PFSK-1 (cell line): ENCODE results near the gene VPS13A.

ENCODE experiments used
- FOXP2 ChIP-seq: optimal IDR thresholded peaks from 2 replicates; pipeline ENCODE3; 2011; ENCODE audit warnings: borderline replicate concordance, control low read depth, inconsistent platforms; ENCODE audit not compliant: insufficient read depth; ENCODE audit errors: extremely low read length, extremely low read depth
- POLR2AphosphoS5 ChIP-seq: IDR thresholded peaks from 2 replicates; pipeline ENCODE4 v1.6.1; 2012; ENCODE audit warnings: low read depth, mild to moderate bottlenecking, control low read depth, low read length, moderate library complexity
- SIN3A ChIP-seq: IDR thresholded peaks from 2 replicates; pipeline ENCODE4 v1.6.1; 2012; ENCODE audit warnings: mild to moderate bottlenecking, low read length, moderate library complexity, borderline replicate concordance; ENCODE audit not compliant: insufficient read depth
- TAF1 ChIP-seq: IDR thresholded peaks from 2 replicates; pipeline ENCODE4 v1.6.1; 2012; ENCODE audit warnings: low read length, control low read depth, borderline replicate concordance; ENCODE audit not compliant: insufficient read depth
- TF ChIP-seq, protein P1 (sequence below), 2 experiments: IDR thresholded peaks; 2 replicates each; pipeline versions ENCODE4 v1.6.1 to v1.8.0; 2011 to 2012; ENCODE audit warnings: low read depth in 2 of 2, low read length in 2 of 2, control low read depth in 1 of 2, inconsistent platforms in 1 of 2, mild to moderate bottlenecking in 1 of 2, moderate library complexity in 1 of 2; ENCODE audit not compliant: insufficient read depth in 1 of 2

The VPS13A gene

GRCh38 chr9:77307166-77307565 is 129.8 kb downstream of the VPS13A start:
- TF ChIP-seq POLR2AphosphoS5 (no peak), FOXP2 (no peak), TAF1 (no peak), SIN3A (no peak)
- TF ChIP-seq, protein P1, sequence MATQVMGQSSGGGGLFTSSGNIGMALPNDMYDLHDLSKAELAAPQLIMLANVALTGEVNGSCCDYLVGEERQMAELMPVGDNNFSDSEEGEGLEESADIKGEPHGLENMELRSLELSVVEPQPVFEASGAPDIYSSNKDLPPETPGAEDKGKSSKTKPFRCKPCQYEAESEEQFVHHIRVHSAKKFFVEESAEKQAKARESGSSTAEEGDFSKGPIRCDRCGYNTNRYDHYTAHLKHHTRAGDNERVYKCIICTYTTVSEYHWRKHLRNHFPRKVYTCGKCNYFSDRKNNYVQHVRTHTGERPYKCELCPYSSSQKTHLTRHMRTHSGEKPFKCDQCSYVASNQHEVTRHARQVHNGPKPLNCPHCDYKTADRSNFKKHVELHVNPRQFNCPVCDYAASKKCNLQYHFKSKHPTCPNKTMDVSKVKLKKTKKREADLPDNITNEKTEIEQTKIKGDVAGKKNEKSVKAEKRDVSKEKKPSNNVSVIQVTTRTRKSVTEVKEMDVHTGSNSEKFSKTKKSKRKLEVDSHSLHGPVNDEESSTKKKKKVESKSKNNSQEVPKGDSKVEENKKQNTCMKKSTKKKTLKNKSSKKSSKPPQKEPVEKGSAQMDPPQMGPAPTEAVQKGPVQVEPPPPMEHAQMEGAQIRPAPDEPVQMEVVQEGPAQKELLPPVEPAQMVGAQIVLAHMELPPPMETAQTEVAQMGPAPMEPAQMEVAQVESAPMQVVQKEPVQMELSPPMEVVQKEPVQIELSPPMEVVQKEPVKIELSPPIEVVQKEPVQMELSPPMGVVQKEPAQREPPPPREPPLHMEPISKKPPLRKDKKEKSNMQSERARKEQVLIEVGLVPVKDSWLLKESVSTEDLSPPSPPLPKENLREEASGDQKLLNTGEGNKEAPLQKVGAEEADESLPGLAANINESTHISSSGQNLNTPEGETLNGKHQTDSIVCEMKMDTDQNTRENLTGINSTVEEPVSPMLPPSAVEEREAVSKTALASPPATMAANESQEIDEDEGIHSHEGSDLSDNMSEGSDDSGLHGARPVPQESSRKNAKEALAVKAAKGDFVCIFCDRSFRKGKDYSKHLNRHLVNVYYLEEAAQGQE (IDR thresholded peaks at IDR 0.05; ENCODE audit: insufficient read depth in 1 of 2, low read depth in 2 of 2, low read length in 2 of 2): no peak

GRCh38 chr9:77316058-77316457 is 138.7 kb downstream of the VPS13A start:
- TF ChIP-seq, protein P1 (IDR thresholded peaks at IDR 0.05; ENCODE audit: insufficient read depth in 1 of 2, low read depth in 2 of 2, low read length in 2 of 2): no peak
- no peak for TF ChIP-seq POLR2AphosphoS5
- no peak for TF ChIP-seq SIN3A
- no peak for TF ChIP-seq FOXP2
- TF ChIP-seq TAF1: no peak

DNA sequence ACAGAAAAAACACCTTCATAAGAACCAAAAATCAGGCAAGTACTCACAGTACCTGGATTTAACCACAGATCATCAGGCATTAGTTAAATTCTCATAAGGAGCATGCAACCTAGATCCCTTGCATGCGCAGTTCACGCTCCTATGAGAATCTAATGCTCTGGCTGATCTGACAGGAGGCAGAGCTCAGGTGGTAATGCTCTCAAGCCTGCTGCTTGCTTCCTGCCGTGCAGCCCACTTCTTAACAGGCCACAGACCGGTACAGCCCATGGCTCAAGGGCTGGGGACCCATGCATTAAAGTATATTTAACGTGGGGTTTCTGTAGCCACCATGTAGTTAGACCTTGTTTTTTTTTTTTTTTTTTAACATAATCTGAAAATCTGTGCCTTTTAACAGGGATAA is 147.7 kb downstream of the VPS13A start:
- no peak for TF ChIP-seq TAF1
- TF ChIP-seq SIN3A: no peak
- TF ChIP-seq FOXP2: no peak
- TF ChIP-seq POLR2AphosphoS5: no peak

- TF ChIP-seq TAF1: no peak
- no peak for TF ChIP-seq POLR2AphosphoS5
These were observed 150.8 kb downstream of the VPS13A start for GRCh38 chr9:77328102-77328501.

- TF ChIP-seq, protein P1 (IDR thresholded peaks at IDR 0.05; ENCODE audit: insufficient read depth in 1 of 2, low read depth in 2 of 2, low read length in 2 of 2): peak in 1 of 2 experiments; percentile 58; a peak in 1 of 4 replicates
- TF ChIP-seq POLR2AphosphoS5: no peak
These were observed 192.7 kb downstream of the VPS13A start for GRCh38 chr9:77370064-77370463.

DNA sequence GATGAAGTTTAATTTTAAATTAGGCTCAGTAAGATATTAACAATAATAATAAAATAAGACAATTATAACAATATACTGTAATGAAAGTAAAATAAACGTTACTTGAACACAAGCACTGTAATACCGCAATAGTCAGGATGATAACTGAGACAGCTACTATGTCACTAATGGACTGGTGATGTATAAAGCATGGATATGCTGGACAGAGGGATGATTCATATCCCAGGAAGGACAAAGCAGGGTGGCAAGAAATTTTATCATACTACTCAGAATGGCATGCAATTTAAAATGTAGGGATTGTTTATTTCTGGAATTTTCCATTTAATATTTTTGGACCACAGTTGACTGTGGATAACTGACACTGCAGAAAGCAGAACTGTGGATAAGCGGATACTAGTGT is 196.9 kb downstream of the VPS13A start:
- TF ChIP-seq SIN3A (no peak), FOXP2 (no peak), TAF1 (no peak), POLR2AphosphoS5 (no peak)
- TF ChIP-seq, protein P1 (IDR thresholded peaks at IDR 0.05; ENCODE audit: insufficient read depth in 1 of 2, low read depth in 2 of 2, low read length in 2 of 2): no peak
